Activated T-cell treated with anti-CD3 and anti-CD28 coated beads, Interleukin-2, amount 50 U/mL, for 4 hours (primary cell): Measurements from ENCODE around the gene THUMPD3. TPM values are rescaled to one million over a fixed set of nuclear protein-coding genes. Genes with fewer than 3 reads are reported as not detected.

Experiments
- ATAC-seq, 2 donors: fragments of 200-7000 bp; cut with Tn5 transposase; one replicate each; pipeline ENCODE4 v1.10.0; 2021
- DNase-seq: peaks from one replicate; pipeline ENCODE4 v3.0.0-alpha.2; 2020
- H3K27me3 Mint-ChIP-seq: one replicate; pipeline ENCODE4 v1.8.0; 2021; ENCODE audit warnings: low read depth, mixed read lengths
- H3K36me3 Mint-ChIP-seq: one replicate; pipeline ENCODE4 v1.8.0; 2022; ENCODE audit warnings: mixed read lengths; ENCODE audit not compliant: insufficient read depth
- H3K4me1 Mint-ChIP-seq: one replicate; pipeline ENCODE4 v1.8.0; 2021; ENCODE audit warnings: low read depth, mixed read lengths
- H3K4me3 Mint-ChIP-seq: one replicate; pipeline ENCODE4 v1.8.0; 2021; ENCODE audit warnings: mild to moderate bottlenecking, moderate library complexity, mixed read lengths
- H3K9me3 Mint-ChIP-seq: one replicate; pipeline ENCODE4 v1.8.0; 2021; ENCODE audit warnings: mixed read lengths
- total RNA-seq, 3 donors: library from RNA; stranded (reverse); gene quantifications; one replicate each; pipeline ENCODE4 v1.2.1, GENCODE V29; 2021

THUMPD3 gene, protein sequence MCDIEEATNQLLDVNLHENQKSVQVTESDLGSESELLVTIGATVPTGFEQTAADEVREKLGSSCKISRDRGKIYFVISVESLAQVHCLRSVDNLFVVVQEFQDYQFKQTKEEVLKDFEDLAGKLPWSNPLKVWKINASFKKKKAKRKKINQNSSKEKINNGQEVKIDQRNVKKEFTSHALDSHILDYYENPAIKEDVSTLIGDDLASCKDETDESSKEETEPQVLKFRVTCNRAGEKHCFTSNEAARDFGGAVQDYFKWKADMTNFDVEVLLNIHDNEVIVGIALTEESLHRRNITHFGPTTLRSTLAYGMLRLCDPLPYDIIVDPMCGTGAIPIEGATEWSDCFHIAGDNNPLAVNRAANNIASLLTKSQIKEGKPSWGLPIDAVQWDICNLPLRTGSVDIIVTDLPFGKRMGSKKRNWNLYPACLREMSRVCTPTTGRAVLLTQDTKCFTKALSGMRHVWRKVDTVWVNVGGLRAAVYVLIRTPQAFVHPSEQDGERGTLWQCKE
- 10 to 100 TPM; 69.0 to 77.4 (median 73.1) TPM for total RNA-seq

GRCh38 chr3:9362731-9363530, at the start of gene THUMPD3:
Gene THUMPD3, plus strand, starts transcription at chr3:9363054. Its CDS starts 2,015 bp downstream, at chr3:9365069.
- DNase-seq (peak; percentile 86), ATAC-seq (peak; percentile 96)
- no peaks in the 10 kb centered on the region for H3K27me3 Mint-ChIP-seq
- H3K36me3 Mint-ChIP-seq = peaks cover 13% of the 10 kb centered on the region
- peaks cover 17% of the 10 kb centered on the region for H3K4me1 Mint-ChIP-seq
- peak within 1 kb of the TSS; percentile 94 for H3K4me3 Mint-ChIP-seq
- no peaks in the 10 kb centered on the region for H3K9me3 Mint-ChIP-seq

DNA sequence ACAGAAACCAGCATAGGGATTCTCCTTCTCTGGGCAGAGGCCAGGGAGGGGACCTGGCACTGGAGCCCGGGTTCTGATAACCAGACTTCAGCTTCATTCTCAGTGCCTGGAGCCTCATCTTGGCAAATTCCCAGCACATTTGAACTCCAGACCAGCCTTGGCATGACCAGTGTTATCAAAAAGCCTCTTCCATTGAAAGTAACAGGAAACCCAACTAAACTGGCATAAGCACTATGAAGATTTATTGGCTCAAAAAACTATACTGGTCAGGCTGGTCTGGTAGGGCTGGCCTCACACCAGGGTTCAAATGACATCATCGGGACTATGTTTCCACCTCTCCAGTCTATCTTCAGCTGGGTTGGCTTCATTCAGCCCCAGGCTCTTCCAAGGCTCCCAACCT, 48.1 kb upstream of the THUMPD3 start:
- H3K4me1 Mint-ChIP-seq = no peaks in the 10 kb centered on the region
- H3K9me3 Mint-ChIP-seq = no peaks in the 10 kb centered on the region
- ATAC-seq (no peak), DNase-seq (no peak)
- H3K27me3 Mint-ChIP-seq = peaks cover 11% of the 10 kb centered on the region
- H3K36me3 Mint-ChIP-seq = no peaks in the 10 kb centered on the region
- no peak overlapping the region for H3K4me3 Mint-ChIP-seq

DNA sequence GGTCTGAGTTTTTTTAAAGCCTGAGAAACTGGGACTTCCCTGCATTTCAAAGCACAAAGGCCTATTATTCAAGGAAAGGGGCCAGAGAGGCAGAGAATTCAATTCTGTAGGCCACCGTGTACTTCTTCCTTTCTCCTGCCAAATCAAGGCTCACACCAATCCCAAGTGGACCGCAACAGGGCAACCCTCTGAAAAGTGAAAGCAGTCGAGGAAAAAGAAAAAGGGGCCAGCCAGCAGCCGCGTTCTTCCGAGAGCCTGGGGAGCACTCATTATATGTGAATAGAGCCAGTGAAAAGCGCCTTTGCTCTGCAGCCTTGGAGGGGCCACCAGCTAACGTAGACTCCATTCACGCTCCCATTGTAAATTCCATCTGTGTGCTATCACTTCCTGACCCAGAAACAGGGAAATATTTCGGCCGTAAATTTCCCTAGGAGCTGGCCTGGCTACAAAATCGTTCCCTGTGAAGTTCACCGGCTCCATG, 45.9 kb upstream of the THUMPD3 start:
- H3K36me3 Mint-ChIP-seq = no peaks in the 10 kb centered on the region
- no peak overlapping the region for H3K4me3 Mint-ChIP-seq
- H3K4me1 Mint-ChIP-seq = no peaks in the 10 kb centered on the region

DNA sequence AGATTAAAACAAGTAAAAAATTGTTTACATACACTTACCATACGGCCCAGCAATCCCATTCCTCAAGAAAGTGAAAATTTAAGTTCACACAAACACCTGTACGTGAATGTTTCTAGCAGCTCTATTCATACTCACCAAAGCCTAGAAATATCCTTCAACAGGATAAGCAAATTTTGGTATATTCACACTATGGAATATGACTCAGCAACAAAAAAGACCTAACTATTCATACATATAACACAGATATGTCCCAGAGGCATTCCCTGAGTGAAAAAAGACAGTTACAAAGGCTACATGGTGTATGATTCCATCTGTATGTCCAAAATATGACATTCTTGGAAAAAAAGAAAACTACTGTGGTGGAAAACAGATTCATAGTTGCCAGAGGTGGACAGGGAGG, 40.1 kb upstream of the THUMPD3 start:
- H3K4me3 Mint-ChIP-seq = no peak overlapping the region
- no peak for DNase-seq
- no peaks in the 10 kb centered on the region for H3K9me3 Mint-ChIP-seq
- no peaks in the 10 kb centered on the region for H3K36me3 Mint-ChIP-seq
- no peak for ATAC-seq
- H3K27me3 Mint-ChIP-seq = no peaks in the 10 kb centered on the region
- no peaks in the 10 kb centered on the region for H3K4me1 Mint-ChIP-seq

More for the DNA sequence above, 45.9 kb upstream of the THUMPD3 start:
- Mint-ChIP-seq H3K27me3 (peaks cover 11% of the 10 kb centered on the region), H3K9me3 (no peaks in the 10 kb centered on the region)
- no peak for ATAC-seq
- no peak for DNase-seq

DNA sequence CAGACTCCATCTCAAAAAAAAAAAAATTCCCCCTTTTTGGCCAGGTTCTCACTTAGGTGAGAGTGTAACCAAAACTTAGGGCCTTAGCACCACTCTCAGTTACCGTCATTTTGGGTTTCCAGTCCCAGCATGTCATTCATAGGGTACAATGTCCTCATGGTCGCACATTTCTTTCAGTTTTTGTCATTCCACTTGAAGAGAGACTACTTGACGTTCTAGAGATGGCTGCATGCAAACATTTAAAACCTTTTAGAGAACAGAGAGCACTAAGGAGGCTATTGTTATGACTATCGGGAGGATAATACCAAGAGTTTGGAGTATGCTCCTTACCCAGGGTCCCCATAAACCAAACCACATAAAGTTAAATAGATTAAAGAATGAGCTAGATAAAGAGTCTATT, 37.9 kb upstream of the THUMPD3 start:
- no peak overlapping the region for H3K4me3 Mint-ChIP-seq
- H3K4me1 Mint-ChIP-seq = no peaks in the 10 kb centered on the region
- H3K36me3 Mint-ChIP-seq = no peaks in the 10 kb centered on the region
- no peaks in the 10 kb centered on the region for H3K27me3 Mint-ChIP-seq
- no peak for ATAC-seq
- DNase-seq = no peak
- no peaks in the 10 kb centered on the region for H3K9me3 Mint-ChIP-seq

DNA sequence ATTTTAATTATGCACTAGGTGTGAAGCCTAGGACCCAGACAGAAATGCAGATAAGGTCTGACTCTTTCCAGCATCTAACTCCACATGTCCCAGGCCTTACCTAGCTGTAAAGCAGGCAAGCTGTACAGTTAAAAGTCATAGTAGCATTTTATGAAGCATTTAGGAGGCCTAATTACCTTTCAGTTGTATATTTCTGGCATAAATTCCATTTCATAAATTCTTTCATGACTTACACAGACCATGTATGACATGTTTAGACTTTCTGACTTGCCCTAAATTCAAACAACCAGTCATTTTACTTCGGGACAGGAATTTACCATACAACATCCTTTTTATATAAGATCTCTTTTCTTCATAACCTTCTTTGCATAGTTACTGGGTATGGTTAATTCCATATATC, 35.3 kb upstream of the THUMPD3 start:
- Mint-ChIP-seq H3K4me3 (no peak overlapping the region), H3K4me1 (no peaks in the 10 kb centered on the region), H3K9me3 (peaks cover 4% of the 10 kb centered on the region), H3K36me3 (no peaks in the 10 kb centered on the region), H3K27me3 (no peaks in the 10 kb centered on the region)
- DNase-seq = no peak
- no peak for ATAC-seq

GRCh38 chr3:9330166-9330703, 32.6 kb upstream of the THUMPD3 start:
- H3K4me3 Mint-ChIP-seq = no peak overlapping the region

GRCh38 chr3:9331171-9331570, 31.7 kb upstream of the THUMPD3 start:
- Mint-ChIP-seq H3K9me3 (peaks cover 4% of the 10 kb centered on the region), H3K27me3 (no peaks in the 10 kb centered on the region), H3K4me3 (no peak overlapping the region), H3K36me3 (no peaks in the 10 kb centered on the region), H3K4me1 (no peaks in the 10 kb centered on the region)
- ATAC-seq = no peak
- no peak for DNase-seq

More at GRCh38 chr3:9330166-9330703, 32.6 kb upstream of the THUMPD3 start:
- Mint-ChIP-seq H3K4me1 (no peaks in the 10 kb centered on the region), H3K9me3 (peaks cover 4% of the 10 kb centered on the region), H3K36me3 (no peaks in the 10 kb centered on the region), H3K27me3 (no peaks in the 10 kb centered on the region)
- no peak for ATAC-seq
- DNase-seq = no peak

DNA sequence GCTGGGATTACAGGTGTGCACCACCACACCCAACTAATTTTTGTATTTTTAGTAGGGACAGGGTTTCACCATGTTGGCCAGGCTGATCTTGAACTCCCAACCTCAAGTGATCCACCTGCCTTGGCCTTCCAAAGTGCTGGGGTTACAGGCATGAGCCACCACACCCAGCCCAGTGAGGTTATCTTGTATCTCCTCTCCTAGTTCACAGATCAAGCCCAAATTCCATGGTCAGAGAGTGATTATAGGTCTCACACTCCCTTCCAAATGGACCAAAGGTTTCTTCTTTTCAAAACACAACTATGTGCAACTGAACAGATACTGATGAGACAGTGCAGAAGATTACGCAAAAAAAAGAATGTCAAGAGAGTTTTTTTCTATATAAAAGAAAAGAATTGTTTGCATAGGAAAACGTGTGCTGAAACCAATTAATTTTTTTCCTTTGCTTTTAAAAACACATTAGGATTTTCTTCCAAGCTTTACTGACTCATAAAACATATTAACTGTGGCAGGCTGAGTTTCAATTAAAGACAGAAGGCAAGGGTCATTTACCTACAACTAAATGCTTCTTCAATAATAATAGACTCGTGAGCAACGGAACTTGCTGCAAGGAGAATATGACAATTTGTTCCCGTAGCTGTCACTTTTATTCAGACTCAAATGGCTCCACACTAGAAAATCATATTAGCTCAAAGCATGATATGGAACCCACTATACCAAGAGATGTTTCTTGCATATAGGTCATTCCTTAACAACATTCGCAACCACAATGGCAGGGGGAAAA, 30.4 kb upstream of the THUMPD3 start:
- ATAC-seq (no peak), DNase-seq (no peak)
- Mint-ChIP-seq H3K9me3 (peaks cover 4% of the 10 kb centered on the region), H3K27me3 (no peaks in the 10 kb centered on the region), H3K4me1 (no peaks in the 10 kb centered on the region), H3K4me3 (no peak overlapping the region), H3K36me3 (no peaks in the 10 kb centered on the region)

GRCh38 chr3:9339761-9340471, 22.9 kb upstream of the THUMPD3 start:
- H3K4me3 Mint-ChIP-seq = no peak overlapping the region
- no peaks in the 10 kb centered on the region for H3K36me3 Mint-ChIP-seq
- no peaks in the 10 kb centered on the region for H3K9me3 Mint-ChIP-seq
- no peaks in the 10 kb centered on the region for H3K4me1 Mint-ChIP-seq
- H3K27me3 Mint-ChIP-seq = no peaks in the 10 kb centered on the region
- no peak for ATAC-seq
- no peak for DNase-seq

DNA sequence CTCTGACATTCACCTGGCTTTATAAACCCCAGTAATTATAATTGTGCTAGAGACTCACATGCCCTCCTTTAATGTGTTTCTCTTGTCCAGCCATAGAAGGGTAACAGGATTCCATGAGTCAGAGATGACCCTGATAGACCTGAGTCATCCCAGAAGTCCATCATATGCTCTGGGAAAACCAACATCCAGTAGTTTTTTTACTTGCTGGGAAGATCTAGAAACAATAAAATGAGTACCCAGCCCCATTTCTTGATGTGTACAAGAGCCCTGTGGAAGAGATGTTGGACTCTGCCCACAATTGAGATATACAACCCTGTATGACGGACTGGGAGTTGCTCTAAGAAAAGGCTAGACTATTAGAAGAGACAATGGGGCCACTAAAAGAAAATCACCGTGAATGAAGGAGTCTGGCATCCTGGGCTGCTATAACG, 22.4 kb upstream of the THUMPD3 start:
- no peak overlapping the region for H3K4me3 Mint-ChIP-seq
- no peaks in the 10 kb centered on the region for H3K27me3 Mint-ChIP-seq
- no peaks in the 10 kb centered on the region for H3K4me1 Mint-ChIP-seq
- DNase-seq (no peak), ATAC-seq (no peak)
- H3K9me3 Mint-ChIP-seq = no peaks in the 10 kb centered on the region
- H3K36me3 Mint-ChIP-seq = no peaks in the 10 kb centered on the region

DNA sequence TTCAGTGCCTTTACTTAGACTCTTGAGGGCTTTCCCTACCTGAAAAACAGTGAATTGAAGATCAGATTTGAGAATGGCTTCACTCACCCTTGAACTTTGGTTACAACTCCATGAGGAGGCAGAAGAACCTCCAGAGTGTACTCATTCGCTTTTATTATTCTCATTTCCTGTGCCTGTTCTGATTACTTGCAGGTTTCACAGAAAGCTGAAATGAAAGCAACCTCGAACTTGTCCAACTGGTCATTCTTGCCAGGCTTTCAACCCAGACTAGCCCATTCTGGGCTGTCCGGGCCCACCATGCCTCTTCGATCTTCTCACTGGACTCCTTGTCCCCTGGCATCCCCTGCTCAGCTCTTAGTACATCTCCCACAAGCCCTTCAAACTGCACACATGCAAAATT, 20.2 kb upstream of the THUMPD3 start:
- Mint-ChIP-seq H3K27me3 (no peaks in the 10 kb centered on the region), H3K9me3 (no peaks in the 10 kb centered on the region), H3K4me3 (no peak overlapping the region), H3K36me3 (no peaks in the 10 kb centered on the region), H3K4me1 (no peaks in the 10 kb centered on the region)
- ATAC-seq (no peak), DNase-seq (no peak)

GRCh38 chr3:9343115-9343514, 19.7 kb upstream of the THUMPD3 start:
- ATAC-seq (no peak), DNase-seq (no peak)
- Mint-ChIP-seq H3K9me3 (no peaks in the 10 kb centered on the region), H3K36me3 (no peaks in the 10 kb centered on the region), H3K4me3 (no peak overlapping the region), H3K27me3 (no peaks in the 10 kb centered on the region), H3K4me1 (no peaks in the 10 kb centered on the region)
